GM23338 (cell line): Measurements from ENCODE around the gene ERCC5.

Experiments used
- CREB1 ChIP-seq: fragments of 250-450 bp; sonication (Bioruptor Pico); IDR thresholded peaks from 2 replicates; pipeline ENCODE4 v1.5.0; 2020; ENCODE audit warnings: low read depth, mild to moderate bottlenecking, moderate library complexity
- CTCF ChIP-seq, 2 experiments: fragments of 200-600 bp in 1 of 2; sonication (generic) in 1 of 2; conservative IDR thresholded peaks; 2 replicates each; pipeline versions ENCODE4 v1.5.1 to v1.6.1; 2016 to 2017; ENCODE audit warnings: antibody characterized with exemption in 2 of 2, low read depth in 2 of 2, mild to moderate bottlenecking in 2 of 2, moderate library complexity in 1 of 2
- ETS1 ChIP-seq: IDR thresholded peaks from 2 replicates; pipeline ENCODE4 v1.6.1; 2016; ENCODE audit warnings: antibody characterized with exemption
- EZH2 ChIP-seq: fragments of 200-600 bp; sonication (generic); IDR thresholded peaks from one replicate; pipeline ENCODE4 v1.8.0; 2017; ENCODE audit warnings: antibody characterized with exemption, mild to moderate bottlenecking, low read depth; ENCODE audit not compliant: unreplicated experiment
- EZH2phosphoT487 ChIP-seq: fragments of 200-600 bp; sonication (generic); IDR thresholded peaks from one replicate; pipeline ENCODE4 v1.8.1; 2018; ENCODE audit warnings: antibody characterized with exemption; ENCODE audit not compliant: unreplicated experiment
- JUNB ChIP-seq: IDR thresholded peaks from one replicate; pipeline ENCODE4 v1.6.1; 2016; ENCODE audit warnings: antibody characterized with exemption; ENCODE audit not compliant: unreplicated experiment
- NANOG ChIP-seq: IDR thresholded peaks from 2 replicates; pipeline ENCODE4 v1.6.1; 2016; ENCODE audit warnings: antibody characterized with exemption, borderline replicate concordance
- POLR2AphosphoS5 ChIP-seq: IDR thresholded peaks from 2 replicates; pipeline ENCODE4 v1.6.1; 2016; ENCODE audit warnings: antibody characterized with exemption, low read depth
- REST ChIP-seq: IDR thresholded peaks from one replicate; pipeline ENCODE4 v1.6.1; 2018; ENCODE audit warnings: antibody characterized with exemption; ENCODE audit not compliant: unreplicated experiment
- STAT1 ChIP-seq: IDR thresholded peaks from one replicate; pipeline ENCODE4 v1.6.1; 2016; ENCODE audit warnings: antibody characterized with exemption; ENCODE audit not compliant: unreplicated experiment
- ZNF114 ChIP-seq: fragments of 250-450 bp; sonication (Bioruptor Pico); IDR thresholded peaks from 2 replicates; pipeline ENCODE4 v1.5.0; 2020; ENCODE audit warnings: mild to moderate bottlenecking, moderate library complexity
- ZNF331 ChIP-seq: fragments of 250-450 bp; sonication (Bioruptor Pico); IDR thresholded peaks from 2 replicates; pipeline ENCODE4 v1.5.0; 2020; ENCODE audit warnings: low read depth, mild to moderate bottlenecking, moderate library complexity
- ZNF462 ChIP-seq: fragments of 250-450 bp; sonication (Bioruptor Pico); IDR thresholded peaks from 2 replicates; pipeline ENCODE4 v1.5.0; 2020; ENCODE audit warnings: mild to moderate bottlenecking, moderate library complexity

- TF ChIP-seq CTCF (conservative IDR thresholded peaks at IDR 0.05; ENCODE audit: low read depth in 2 of 2) (no peak), POLR2AphosphoS5 (no peak), EZH2 (no peak), EZH2phosphoT487 (no peak), REST (no peak), NANOG (no peak), ETS1 (no peak), JUNB (no peak), ZNF331 (no peak), CREB1 (CRISPR knock-in tag) (no peak), ZNF114 (CRISPR knock-in tag) (no peak), ZNF462 (CRISPR knock-in tag) (no peak), STAT1 (no peak)
Observed at GRCh38 chr13:102912599-102912998, 66.8 kb downstream of the ERCC5 start.
